HG03108 (cell line): ENCODE data around the gene LMNA.
"Not testable (repeated sequence)": the region's sequence is repeated elsewhere in the genome, so short reads cannot be mapped to it uniquely, and the experiment has no call there.

Experiments used
- ATAC-seq: cut with Tn5 transposase; IDR thresholded peaks from one replicate; pipeline ENCODE4 v1.9.1; 2021; ENCODE audit warnings: moderate library complexity; ENCODE audit not compliant: unreplicated experiment

Gene LMNA

DNA sequence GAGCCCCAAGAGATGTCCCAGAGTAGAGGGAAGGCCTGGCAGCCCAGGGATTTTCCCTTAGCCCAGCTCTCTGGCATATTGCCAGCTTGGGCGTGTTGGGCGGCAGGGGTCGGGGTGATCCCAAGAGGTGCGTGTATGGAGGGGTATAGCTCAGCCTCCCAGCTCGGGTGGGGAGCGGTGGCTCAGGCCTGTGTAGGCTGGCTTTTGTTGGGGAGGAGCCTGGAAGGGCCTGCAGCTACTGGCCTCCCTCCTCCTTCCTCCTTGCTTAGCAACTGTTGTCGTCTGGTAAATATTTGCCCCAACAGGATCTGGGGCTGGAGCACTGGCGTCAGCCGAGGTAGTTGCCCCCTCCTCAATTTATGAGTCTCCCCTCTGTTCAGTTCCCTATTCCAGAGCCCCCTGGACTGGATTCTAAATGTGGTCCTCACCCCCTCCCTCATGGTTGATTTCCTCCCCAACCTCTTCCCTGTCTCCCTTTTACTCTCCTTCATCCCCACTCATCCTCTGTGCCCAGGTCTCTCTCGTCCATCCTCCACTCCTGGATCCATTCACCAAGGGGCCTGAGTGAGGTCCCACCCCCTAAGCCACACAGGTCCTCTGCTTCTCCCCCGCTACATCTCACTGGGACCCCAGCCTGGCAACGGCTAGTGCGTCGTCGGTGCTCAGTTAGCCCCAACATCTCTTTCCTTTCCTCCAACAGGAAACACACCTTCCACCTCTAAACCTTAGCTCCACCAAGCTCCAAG is 10.3 kb upstream of the LMNA start:
- no peak for ATAC-seq

DNA sequence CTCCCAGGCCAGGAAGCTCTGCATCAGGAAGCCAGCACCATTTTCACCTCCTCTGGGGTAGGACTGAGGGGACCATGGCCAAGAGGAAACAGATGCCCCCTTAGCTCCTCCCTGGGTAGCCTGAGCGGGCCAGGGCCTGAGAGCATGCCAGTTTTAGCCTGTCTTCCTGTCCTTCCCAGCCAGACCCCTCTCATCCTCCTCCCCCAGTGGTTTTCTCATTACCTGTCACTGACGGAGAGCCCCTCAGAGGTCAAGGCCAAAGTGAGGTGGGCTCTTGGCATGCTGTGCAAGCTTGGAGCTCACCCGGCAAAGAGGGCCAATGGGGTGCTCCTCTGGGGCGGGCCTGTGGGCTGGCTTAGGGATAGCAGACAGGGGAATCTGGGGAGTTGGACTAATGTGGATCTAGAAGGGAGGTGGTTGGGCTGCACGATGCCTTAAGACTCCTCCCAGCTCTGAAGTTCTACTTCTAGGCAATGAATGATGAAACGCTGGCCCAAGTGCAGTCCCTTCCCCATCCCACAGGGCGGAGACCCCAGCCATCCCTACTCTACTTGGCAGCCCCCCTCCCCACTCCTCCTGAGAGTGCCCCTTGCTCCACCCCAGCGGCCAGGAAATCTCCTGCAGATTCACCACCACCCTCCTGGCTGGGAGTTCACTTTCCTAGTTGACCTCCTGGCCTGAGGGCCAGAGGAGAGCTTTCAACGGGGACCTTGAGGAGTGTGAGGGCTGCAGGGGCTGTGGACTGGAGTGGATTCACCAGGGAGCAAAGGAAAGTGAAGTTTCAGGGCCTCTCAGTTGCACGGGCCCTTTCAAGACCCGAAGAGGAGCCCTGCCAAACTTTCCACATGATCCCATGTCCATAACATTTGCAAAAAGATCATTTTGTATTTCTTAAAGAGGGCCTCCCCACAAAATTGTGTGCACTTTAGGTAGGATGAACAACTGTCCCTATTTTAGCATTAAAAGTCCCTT is 9.4 kb upstream of the LMNA start:
- ATAC-seq = no peak

DNA sequence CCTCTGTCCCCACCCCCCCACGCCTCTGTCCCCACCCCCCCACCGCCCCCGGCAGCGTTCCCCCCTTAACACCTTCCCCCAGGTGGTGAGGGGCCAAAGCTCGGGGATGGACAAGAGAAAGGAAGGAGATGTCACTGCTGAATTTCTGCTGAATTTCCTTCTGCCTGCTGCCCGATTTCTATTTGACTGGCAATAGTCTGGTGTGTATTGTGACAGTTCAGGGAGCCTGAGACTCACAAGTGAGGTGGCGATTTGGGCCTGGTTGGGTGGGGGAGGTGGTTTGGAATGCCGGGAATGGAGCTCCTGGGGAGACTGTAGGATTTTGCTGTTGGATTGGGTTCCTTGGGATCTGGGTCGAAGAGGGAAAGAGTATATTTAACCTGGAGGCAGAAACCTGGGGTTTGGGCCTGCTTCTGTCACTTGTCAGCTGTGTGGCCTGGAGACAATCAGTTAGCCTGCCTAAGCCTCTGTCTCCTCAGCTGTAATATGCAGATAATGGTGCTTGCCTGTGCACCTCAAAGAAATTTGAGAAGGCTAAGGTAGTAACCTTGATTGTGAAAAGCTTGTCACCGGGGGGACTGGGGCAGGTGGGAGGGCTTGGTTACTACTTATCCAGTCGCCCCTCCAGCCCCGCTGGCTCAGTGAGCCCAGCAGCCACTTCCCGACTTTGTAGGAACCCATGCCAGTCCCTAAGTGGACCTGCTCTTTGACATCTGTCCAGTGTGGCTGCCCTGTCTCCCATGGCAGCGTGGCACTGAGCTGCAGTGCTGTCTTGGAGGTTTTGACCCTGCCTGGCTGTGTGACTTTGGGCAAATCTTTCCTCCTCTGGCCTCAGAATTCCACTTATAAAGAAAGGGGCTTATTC is 7.7 kb upstream of the LMNA start:
- ATAC-seq = no peak

DNA sequence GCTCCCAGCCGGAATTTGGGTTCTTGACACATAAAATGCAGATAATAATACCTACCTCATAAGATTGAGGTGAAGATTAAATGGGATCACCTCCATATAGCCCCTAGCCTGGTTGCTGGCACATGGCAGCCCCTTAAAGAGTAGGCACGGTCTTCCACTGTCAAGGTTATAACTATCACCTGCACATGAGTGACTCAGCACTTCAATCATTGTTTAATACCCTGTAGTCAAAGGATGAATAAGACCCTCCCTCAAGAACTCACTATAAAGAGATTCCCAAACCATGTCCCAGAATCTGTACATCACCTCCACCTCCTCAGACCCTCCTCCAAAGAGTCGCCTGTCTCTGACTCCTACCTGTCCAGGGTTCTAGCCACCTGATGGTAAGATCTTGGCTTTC is 6.5 kb upstream of the LMNA start:
- no peak for ATAC-seq

DNA sequence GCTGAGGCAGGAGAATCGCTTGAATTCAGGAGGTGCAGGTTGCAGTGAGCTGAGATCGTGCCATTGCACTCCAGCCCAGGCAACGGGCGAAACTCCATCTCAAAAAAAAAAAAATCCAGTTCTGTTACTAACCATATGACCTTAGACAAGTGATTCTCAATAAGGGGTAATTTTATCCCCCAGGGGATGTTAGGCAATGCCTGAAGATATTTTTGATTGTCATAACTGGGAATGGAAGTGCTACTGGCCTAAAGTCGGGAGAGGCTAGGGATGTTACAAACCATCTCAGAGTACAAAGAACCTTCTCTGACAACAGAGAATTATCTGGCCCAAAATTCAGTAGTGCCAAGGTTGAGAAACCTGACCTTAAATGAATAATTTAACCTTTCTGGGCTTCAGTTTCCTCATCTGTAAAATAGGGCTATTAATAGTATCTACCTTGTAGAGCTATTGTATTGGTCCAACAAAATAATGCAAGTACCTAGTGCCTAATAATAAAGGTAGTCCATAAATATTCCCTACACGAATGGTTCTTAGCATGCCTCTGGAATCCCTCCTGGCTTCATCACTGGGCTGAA is 5.8 kb upstream of the LMNA start:
- no peak for ATAC-seq

DNA sequence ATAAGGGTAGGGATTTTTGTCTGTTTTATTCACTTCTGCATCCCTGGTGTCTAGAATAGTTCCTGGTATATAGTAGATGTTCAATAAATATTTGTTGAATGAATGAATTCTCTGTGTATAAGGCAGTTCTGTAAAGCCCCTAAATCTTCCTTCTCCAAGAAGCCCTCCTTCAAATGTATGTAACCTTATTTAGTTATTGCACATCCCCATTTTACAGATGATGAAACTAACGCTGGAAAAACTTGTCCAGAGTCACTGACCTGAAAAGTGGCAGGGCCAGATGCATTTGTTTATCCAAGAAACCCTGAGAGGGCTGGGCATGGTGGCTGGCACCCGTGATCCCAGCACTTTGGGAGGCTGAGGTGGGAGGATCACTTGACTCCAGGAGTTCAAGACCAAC is 4.3 kb upstream of the LMNA start:
- ATAC-seq = no peak

DNA sequence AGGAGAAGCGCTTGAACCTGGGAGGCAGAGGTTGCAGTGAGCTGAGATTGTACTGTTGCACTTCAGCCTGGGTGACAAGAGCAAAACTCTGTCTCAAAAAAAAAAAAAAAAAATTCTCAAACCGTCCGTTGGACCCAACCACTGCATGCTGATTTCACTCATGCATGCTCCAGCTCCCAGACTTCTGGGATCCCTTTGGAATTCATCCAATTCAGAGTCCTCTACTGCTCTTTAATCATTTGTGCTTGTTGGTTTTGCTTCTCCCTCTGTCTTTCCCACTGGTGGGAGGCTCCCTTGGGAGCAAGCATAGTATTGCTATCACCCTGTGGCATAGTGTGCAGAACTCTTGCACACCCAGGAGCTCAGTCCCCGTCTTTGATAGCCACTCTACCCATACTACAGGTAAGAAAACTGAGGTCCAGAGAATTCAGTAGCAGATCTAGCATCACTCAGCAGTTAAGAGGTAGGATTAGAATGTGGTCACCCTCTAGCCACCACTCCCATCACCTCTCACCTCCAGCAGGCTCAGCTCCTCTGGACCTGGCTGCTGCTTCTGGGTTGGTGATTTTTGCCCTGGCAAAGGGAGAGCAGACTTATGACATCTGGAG is 3.1 kb upstream of the LMNA start:
- no peak for ATAC-seq

DNA sequence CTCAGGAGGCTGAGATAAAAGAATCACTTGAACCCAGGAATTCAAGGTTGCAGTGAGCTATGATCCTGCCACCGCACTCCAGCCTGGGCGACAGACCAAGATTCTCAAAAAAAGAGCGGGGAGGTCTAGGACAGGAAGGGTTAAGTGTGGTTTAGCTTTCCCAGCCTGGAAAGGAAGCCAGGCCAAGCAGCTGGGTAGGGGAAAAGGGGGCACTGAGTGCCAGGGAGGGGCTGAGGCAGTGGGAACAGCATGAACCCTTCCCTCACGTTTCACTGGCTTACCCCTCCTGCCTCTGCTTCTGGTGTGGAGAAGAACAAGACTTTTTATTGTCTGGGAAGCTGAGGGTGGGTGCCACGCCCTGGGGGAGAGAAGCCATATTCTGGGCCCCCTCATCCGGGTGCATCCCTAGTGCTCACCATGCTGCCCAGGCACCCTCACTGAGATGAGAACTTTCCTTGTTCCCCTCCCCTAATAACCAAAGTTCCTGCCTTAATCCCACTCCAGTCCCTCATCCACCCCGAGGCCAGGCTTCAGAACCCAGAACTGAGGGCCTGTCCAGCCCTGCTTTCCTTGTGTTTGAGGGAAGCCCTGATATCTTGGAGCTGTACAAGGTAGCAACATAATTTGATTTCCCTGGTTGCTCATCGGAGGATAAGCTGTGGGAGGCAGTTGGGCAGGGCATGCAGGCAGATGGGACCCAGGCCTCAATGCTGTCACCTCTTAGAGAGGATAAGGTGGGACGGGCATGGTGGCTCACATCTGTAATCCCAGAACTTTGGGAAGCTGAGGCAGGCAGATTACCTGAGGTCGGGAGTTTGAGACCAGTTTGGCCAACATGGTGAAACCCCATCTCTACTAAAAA is 2.0 kb upstream of the LMNA start:
- no peak for ATAC-seq

DNA sequence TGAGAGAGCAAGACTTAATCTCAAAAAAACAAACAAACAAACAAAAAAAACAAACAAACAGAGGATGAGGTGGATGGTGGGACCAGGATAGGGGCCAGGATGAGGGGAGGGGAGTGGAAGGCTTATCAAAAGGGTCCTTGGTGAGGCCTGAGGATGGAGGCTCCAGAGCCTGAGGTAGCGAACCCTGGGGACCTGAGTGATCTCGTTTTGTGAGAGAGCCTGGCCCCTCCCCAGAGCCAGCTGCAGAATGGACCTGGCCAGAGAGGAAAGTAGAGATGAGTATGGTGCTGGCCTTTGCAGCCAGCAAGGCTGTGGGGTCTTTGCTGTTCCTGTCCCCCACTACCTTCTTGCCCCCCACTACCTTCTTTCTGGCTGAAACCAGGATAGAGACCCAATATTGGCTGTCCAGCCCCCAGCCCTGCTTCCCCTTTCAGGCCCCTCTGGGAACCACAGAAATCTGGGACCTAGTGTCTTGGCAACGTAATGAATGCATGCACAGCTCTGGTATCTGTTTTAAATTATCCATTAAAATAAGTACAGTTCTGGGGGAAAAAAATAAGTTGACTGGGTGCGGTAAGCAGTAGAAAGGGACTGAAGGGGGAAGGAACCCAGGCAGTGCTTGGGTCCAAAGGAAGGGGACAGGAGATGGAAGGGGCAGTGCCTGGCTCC is 1.1 kb upstream of the LMNA start:
- no peak for ATAC-seq

DNA sequence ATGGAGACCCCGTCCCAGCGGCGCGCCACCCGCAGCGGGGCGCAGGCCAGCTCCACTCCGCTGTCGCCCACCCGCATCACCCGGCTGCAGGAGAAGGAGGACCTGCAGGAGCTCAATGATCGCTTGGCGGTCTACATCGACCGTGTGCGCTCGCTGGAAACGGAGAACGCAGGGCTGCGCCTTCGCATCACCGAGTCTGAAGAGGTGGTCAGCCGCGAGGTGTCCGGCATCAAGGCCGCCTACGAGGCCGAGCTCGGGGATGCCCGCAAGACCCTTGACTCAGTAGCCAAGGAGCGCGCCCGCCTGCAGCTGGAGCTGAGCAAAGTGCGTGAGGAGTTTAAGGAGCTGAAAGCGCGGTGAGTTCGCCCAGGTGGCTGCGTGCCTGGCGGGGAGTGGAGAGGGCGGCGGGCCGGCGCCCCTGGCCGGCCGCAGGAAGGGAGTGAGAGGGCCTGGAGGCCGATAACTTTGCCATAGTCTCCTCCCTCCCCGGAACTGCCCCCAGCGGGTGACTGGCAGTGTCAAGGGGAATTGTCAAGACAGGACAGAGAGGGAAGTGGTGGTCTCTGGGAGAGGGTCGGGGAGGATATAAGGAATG is 505 bp downstream of the LMNA start:
- peak; percentile 4 for ATAC-seq

DNA sequence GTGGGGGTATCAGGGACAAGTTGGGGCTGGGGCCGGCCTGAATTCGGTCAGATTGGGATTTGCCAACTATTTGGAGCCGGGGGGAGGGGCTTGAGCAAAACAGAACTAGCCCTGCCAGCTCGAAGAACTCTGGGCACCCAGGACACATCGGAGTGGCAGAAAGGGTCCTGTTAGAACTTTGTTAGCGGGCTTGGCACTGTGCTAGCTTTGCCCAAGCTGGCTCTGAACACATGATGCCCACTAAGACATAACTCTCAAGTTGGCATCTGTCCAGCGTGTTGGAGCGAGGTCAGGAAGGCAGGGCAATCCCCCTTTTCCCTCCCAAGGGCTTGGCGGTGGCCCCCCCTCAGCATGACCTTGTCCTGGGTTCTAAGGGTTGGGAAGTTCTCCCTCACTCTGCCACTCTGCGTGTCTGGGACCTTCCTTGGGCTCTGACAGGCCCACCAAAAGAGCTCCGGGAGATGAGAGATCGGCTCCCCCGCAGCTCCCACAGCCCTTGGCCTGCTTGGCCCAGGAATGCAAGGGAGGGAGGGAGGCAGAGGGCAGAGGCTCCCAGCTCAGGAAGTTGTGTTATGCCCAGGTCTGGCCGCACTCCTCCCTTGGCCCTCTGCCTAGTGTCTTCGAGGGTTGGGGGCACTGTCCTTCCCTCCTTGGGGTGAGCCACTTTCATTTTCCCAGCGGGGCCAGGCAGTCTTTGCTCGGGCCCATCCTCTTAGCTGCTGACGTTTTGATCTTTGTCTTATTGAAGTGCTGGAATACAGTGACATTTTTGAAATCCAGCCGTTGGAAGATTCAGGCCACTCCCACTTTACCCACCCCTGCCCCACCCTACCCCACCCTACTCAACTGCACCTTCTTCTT is 1.2 kb downstream of the LMNA start:
- ATAC-seq = no peak

DNA sequence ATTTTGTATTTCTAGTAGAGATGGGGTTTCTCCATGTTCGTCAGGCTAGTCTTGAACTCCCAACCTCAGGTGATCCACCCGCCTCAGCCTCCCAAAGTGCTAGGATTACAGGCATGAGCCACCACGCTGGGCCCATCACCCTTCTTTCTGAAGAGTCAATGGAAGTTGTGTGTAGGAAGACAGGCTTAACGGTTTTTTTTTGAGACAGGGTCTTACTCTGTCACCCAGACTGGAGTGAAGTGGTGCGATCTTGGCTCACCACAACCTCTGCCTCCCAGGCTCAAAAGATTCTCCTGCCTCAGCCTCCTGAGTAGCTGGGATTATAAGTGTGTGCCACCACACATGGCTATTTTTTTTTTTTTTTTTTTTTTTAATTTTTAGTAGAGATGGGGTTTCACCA is 2.2 kb downstream of the LMNA start:
- ATAC-seq = not testable (repeated sequence)

DNA sequence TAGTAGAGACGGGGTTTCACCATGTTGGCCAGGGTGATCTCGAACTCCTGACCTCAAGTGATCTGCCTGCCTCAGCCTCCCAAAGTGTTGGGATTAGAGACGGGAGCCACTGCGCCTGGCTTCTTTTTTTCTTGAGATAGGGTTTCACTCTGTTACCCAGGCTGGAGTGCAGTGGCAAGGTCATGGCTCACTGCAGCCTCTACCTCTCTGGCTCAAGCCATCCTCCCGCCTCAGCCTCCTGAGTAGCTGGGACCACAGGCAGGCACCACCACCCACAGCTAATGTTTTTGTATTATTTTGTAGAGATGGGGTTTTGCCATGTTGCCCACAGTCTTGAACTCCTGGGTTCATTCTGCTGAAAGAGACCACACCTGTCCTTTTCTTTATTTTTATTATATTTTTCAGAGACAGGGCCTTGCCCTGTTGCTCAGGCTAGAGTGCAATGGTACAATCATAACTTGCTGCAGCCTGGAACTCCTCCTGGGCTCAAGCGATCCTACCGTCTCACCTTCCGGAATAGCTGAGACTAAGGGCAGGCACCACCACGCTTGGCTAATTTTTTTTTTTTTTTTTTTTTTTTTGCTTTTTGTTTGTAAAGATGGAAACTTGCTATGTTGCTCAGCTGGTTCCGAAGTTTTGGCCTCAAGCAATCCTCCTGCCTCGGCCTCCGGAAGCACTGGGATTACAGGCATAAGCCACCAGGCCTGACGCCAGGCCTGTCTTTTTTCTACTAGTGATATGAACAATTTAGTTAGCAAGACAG is 3.1 kb downstream of the LMNA start:
- no peak for ATAC-seq

DNA sequence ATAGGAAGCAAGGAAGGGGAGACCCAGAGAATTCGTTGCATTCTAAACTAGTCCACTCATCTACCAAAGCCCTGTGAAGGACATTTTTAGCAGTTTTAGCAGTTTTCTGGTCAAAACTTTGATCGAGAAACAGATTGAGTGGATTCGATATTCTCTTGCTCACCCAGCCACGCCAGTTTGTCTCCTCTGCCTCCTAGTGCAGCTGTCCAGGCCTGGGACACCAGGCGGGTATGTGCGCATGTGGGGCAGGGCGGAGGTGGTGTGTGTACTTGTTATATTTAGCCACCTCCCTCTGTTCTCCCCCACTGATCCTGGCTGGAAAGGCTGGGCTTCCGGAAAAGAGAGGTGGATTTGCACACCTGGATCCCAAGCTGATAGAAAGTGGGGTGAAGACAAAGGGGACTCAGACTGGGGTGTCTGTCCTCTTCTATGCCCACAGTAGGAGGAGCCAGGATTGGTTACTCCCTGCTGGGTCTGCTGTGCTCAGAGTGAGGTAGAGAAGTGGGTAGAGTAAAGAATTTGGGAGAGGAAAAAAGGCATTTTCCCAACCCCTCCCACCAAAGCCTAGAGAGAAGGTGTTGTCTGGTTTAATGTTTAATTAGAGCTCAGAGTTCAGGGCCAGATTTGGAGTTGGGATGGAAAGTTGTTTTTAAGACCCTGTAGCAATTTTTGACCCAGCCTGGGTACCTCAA is 3.8 kb downstream of the LMNA start:
- ATAC-seq = no peak

DNA sequence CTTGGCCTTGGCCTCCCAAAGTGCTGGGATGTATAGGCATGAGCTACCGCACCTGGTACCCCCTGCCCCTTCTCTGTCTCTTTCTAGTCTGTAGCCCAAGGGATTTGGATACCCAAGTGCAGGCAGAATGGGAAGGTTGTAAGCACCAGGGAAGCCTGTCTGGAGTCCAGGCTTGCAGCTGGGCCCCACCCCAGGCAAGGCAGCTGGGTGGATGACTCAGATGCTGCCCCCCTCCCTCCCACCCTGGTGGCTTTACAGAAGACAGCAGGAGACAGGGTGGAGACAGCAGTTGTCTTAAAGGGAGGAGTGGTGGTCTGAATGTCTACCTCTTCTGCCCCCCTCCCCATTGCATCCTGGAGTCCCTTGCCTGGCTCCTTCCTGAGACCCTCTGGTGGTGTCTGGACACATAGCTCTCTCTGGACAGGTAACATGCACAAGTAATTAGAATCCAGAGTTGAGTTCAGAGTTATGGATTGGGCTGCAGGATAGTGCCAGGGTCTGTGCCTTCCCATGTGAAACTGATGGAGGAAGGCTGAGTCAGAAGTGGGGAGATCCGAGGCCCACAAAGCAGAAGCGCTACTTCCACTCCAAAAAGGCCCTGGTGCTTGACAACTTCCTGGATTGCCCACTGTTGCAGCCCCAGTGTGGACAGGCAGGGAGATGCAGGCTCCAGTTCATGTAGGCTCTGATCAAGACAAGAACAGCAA is 5.1 kb downstream of the LMNA start:
- ATAC-seq = no peak

DNA sequence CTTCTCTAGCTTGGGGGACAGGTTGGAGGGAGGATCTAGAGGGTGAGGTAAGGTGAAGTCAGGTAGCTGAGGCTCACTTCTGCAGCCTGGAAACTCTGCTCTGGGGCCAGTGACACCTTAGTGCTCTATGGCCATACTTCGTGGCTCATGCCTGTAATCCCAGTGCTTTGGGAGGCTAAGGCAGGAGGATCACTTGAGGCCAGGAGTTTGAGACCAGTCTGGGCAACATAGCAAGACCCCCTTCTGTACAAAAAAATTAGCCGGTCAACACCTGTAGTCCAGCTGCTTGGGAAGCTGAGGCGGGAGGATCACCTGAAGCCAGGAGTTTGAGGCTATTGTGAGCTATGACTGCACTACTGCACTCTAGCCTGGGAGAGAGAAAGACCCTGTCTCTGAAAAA is 5.8 kb downstream of the LMNA start:
- ATAC-seq = no peak
